Thyroid gland (tissue), 4 donors: ENCODE measurements around the gene C3orf70.

ENCODE experiments used
- POLR2A ChIP-seq, 2 donors: fragments of 450-650 bp; IDR thresholded peaks; one replicate each; pipeline ENCODE4 v1.6.1; 2017; ENCODE audit warnings: antibody characterized with exemption in 2 of 2, mild to moderate bottlenecking in 2 of 2, moderate library complexity in 1 of 2
- TF ChIP-seq, protein P1 (sequence below), 6 experiments: fragments of 200-600 bp in 3 of 6; fragments of 450-650 bp in 3 of 6; sonication (generic) in 3 of 6; IDR thresholded peaks; one replicate each; pipeline ENCODE4 v1.5.1; 2016 to 2019; ENCODE audit warnings: antibody characterized with exemption in 6 of 6, mild to moderate bottlenecking in 2 of 6, inconsistent platforms in 1 of 6, moderate library complexity in 1 of 6

DNA sequence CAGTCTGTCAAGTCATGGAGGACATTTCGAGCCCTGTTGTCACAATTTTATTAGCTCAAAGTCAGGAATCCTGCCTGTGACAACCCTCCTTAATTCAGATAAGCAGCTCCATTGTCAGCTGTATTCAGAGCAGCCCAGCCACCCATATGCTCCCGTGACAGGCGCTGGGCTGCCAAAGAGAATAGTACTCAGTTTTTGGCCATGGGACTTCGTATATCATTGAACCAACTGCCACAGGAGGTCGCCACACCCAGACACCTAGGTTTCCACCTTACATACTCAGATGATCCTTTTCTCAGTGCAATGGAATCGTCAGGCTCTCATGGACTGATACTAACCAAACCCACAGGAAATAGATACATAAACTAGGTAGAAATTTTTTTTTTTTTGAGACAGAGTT is 100.2 kb downstream of the C3orf70 start:
- TF ChIP-seq, protein P1, sequence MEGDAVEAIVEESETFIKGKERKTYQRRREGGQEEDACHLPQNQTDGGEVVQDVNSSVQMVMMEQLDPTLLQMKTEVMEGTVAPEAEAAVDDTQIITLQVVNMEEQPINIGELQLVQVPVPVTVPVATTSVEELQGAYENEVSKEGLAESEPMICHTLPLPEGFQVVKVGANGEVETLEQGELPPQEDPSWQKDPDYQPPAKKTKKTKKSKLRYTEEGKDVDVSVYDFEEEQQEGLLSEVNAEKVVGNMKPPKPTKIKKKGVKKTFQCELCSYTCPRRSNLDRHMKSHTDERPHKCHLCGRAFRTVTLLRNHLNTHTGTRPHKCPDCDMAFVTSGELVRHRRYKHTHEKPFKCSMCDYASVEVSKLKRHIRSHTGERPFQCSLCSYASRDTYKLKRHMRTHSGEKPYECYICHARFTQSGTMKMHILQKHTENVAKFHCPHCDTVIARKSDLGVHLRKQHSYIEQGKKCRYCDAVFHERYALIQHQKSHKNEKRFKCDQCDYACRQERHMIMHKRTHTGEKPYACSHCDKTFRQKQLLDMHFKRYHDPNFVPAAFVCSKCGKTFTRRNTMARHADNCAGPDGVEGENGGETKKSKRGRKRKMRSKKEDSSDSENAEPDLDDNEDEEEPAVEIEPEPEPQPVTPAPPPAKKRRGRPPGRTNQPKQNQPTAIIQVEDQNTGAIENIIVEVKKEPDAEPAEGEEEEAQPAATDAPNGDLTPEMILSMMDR (IDR thresholded peaks at IDR 0.05) = no peak
- TF ChIP-seq POLR2A (IDR thresholded peaks at IDR 0.05) = no peak
